ENCODE measurements around the gene ATP1B3. TPM values are rescaled to one million over a fixed set of nuclear protein-coding genes. Genes with fewer than 3 reads are reported as not detected.
"Not testable (repeated sequence)": the region's sequence is repeated elsewhere in the genome, so short reads cannot be mapped to it uniquely, and the experiment has no call there.

The ATP1B3 gene
- total RNA-seq, result 100 to 1,000 TPM in 2 of 8 experiments, 10 to 100 TPM in 6; 49.5 to 173 (median 65.8) TPM

- ATAC-seq (replicated peaks in 6 of 8), result peak; percentile 73 to 83 (median 78)
- in situ Hi-C loops (cut with MboI; ENCODE audit: low pct_unique_long_range_greater_than_20kb in 2 of 9, low sequenced_read_pairs in 9 of 9, unreplicated experiment in 9 of 9), result no loop called here
- H3K4me1 ChIP-seq (replicated peaks in 1 of 2), result peaks cover 3 to 6% of the 10 kb centered on the region in 2 donors
- H3K27ac ChIP-seq, result peak within 1 kb of the TSS; percentile 97
- WGBS, 10 experiments, result 0% methylated on average over 2 of the region's 69 CpGs; no CpG with 5 or more reads in 9 of the 10 experiments
- peak within 1 kb of the TSS; percentile 70 to 100 (median 85) for H3K4me3 ChIP-seq
Measured at GRCh38 chr3:141876381-141876890, at the start of gene ATP1B3. ATP1B3 (plus strand) TSS chr3:141876643; CDS start chr3:141876802, 159 bp downstream.

GRCh38 chr3:141828487-141828886 is 48.0 kb upstream of the ATP1B3 start:
- H3K27ac ChIP-seq, result no peak overlapping the region
- ATAC-seq (replicated peaks in 6 of 8), result no peak
- H3K4me1 ChIP-seq (replicated peaks in 1 of 2), result no peaks in the 10 kb centered on the region
- H3K4me3 ChIP-seq, result no peak overlapping the region
- in situ Hi-C loops (cut with MboI; ENCODE audit: low pct_unique_long_range_greater_than_20kb in 2 of 9, low sequenced_read_pairs in 9 of 9, unreplicated experiment in 9 of 9), result no loop called here

- no peak overlapping the region for H3K4me3 ChIP-seq
- H3K27ac ChIP-seq, result no peak overlapping the region
- 0 to 60% (median 33%) methylated on average over 2 of the region's 2 CpGs; no CpG with 5 or more reads in 7 of the 10 experiments for WGBS, 10 experiments
- no peaks in the 10 kb centered on the region for H3K4me1 ChIP-seq (replicated peaks in 1 of 2)
- in situ Hi-C loops (cut with MboI; ENCODE audit: low pct_unique_long_range_greater_than_20kb in 2 of 9, low sequenced_read_pairs in 9 of 9, unreplicated experiment in 9 of 9), result no loop called here
- peak in 3 of 8 experiments; percentile 92 to 97 (median 96) for ATAC-seq (replicated peaks in 6 of 8)
Measured at GRCh38 chr3:141828890-141829289, 47.6 kb upstream of the ATP1B3 start.

DNA sequence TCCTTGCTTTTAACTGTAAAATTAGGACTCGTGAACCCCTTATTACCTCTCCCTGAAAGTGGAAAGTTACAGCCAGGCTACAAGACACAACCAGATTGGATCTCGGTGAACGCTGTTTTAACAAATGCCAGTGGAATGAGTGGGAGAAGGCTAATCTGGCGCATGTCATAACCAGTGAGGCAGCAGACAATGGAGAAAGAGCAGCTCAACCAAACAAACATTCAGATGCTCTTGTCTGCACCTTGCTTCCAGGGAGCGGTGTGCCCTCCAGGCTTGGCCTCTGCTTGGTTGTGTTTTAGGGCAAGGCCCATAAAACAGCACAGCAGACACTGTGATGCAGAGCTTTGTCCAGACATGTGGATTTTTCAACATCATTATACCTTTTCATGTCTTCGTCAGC is 45.9 kb upstream of the ATP1B3 start:
- in situ Hi-C loops (cut with MboI; ENCODE audit: low pct_unique_long_range_greater_than_20kb in 2 of 9, low sequenced_read_pairs in 9 of 9, unreplicated experiment in 9 of 9), result no loop called here
- ATAC-seq (replicated peaks in 6 of 8), result no peak
- 80 to 96% (median 90%) methylated on average over 1 to 6 of the region's 6 CpGs; no CpG with 5 or more reads in 3 of the 10 experiments for WGBS, 10 experiments
- Histone ChIP-seq H3K4me1 (replicated peaks in 1 of 2) (no peaks in the 10 kb centered on the region), H3K4me3 (no peak overlapping the region), H3K27ac (no peak overlapping the region)

DNA sequence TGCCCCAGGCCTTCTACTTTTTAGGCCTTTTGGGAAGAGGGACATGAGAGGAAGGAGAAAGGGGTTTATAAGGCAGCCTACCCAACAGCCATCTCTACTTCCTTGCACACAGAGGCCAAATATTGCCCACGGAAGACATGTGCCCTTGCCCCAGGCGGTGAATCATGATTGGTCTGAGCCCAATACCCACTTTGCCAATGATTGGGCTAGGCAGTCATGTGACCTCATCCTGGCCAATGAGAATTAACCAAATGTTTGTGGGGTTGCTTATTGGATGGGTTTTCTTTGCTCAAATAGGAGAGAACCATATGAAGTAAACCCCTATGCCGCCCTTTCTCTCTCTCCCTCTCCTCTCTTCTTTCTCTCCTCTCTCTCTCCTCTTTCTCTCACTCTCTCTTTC is 42.2 kb upstream of the ATP1B3 start:
- Histone ChIP-seq H3K27ac (no peak overlapping the region), H3K4me3 (no peak overlapping the region), H3K4me1 (replicated peaks in 1 of 2) (no peaks in the 10 kb centered on the region)
- WGBS, 10 experiments, result 88 to 100% (median 100%) methylated on average over 1 to 3 of the region's 3 CpGs; no CpG with 5 or more reads in 2 of the 10 experiments
- in situ Hi-C loops (cut with MboI; ENCODE audit: low pct_unique_long_range_greater_than_20kb in 2 of 9, low sequenced_read_pairs in 9 of 9, unreplicated experiment in 9 of 9), result no loop called here
- no peak for ATAC-seq (replicated peaks in 6 of 8)

- Histone ChIP-seq H3K27ac (no peak overlapping the region), H3K4me1 (replicated peaks in 1 of 2) (no peaks in the 10 kb centered on the region), H3K4me3 (no peak overlapping the region)
- in situ Hi-C loops (cut with MboI; ENCODE audit: low pct_unique_long_range_greater_than_20kb in 2 of 9, low sequenced_read_pairs in 9 of 9, unreplicated experiment in 9 of 9), result no loop called here
- ATAC-seq (replicated peaks in 6 of 8), result no peak
- 60 to 97% (median 92%) methylated on average over 2 to 15 of the region's 15 CpGs for WGBS, 10 experiments
Measured at GRCh38 chr3:141835557-141836229, 40.8 kb upstream of the ATP1B3 start.

- in situ Hi-C loops (cut with MboI; ENCODE audit: low pct_unique_long_range_greater_than_20kb in 2 of 9, low sequenced_read_pairs in 9 of 9, unreplicated experiment in 9 of 9), result no loop called here
- no peak for ATAC-seq (replicated peaks in 6 of 8)
- no peak overlapping the region for H3K4me3 ChIP-seq
- H3K27ac ChIP-seq, result no peak overlapping the region
- H3K4me1 ChIP-seq (replicated peaks in 1 of 2), result no peaks in the 10 kb centered on the region
Measured at GRCh38 chr3:141839389-141839788, 37.1 kb upstream of the ATP1B3 start.

DNA sequence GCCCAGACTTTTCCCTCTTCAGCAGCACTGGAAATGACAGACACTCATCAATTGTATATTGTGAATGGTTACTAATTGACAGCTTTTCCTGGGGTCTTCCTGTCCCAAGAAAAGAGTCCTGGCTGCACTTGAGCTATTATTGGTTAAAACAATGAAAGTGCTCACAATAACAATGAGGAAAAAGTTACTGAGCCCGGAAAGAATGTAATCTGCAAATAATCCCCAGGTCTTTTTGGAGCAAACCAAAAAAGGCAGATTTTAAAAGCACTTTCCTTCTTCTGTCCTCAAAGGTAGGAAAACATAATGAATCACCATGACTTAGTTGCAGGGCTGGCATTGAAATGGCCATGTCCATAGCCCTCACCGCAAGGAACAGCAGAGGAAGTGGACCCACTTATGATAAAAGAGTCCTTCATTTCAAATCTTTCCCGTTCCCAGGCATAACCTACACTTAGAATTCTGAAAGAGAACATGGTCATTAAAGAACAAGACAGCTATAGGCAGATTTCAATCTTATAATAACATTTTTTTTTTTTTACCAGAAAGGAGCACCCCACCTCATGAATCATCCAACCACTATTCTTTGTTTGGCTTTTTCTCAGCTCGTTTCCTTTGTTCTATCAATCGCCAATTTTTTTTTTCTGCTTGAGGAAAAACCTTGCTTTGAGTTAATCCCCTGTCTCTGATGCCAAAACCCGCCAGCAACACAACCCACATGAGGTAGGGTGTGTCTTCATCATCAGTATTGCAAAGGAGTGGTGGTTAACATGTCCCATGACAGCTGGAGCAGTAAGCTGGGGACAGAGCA is 35.5 kb upstream of the ATP1B3 start:
- WGBS, 10 experiments, result 29 to 80% (median 70%) methylated on average over 3 to 6 of the region's 6 CpGs
- Histone ChIP-seq H3K27ac (no peak overlapping the region), H3K4me1 (replicated peaks in 1 of 2) (no peaks in the 10 kb centered on the region), H3K4me3 (no peak overlapping the region)
- in situ Hi-C loops (cut with MboI; ENCODE audit: low pct_unique_long_range_greater_than_20kb in 2 of 9, low sequenced_read_pairs in 9 of 9, unreplicated experiment in 9 of 9), result no loop called here
- ATAC-seq (replicated peaks in 6 of 8), result peak in 1 of 8 experiments; percentile 86

- WGBS, 10 experiments, result 80 to 100% (median 100%) methylated on average over 1 of the region's 1 CpG; no CpG with 5 or more reads in 6 of the 10 experiments
- Histone ChIP-seq H3K4me1 (replicated peaks in 1 of 2) (no peaks in the 10 kb centered on the region), H3K4me3 (no peak overlapping the region), H3K27ac (no peak overlapping the region)
- in situ Hi-C loops (cut with MboI; ENCODE audit: low pct_unique_long_range_greater_than_20kb in 2 of 9, low sequenced_read_pairs in 9 of 9, unreplicated experiment in 9 of 9), result no loop called here
- no peak for ATAC-seq (replicated peaks in 6 of 8)
Measured at GRCh38 chr3:141844108-141844507, 32.3 kb upstream of the ATP1B3 start.

- 72 to 100% (median 100%) methylated on average over 1 to 2 of the region's 2 CpGs; no CpG with 5 or more reads in 3 of the 10 experiments for WGBS, 10 experiments
- no peak for ATAC-seq (replicated peaks in 6 of 8)
- in situ Hi-C loops (cut with MboI; ENCODE audit: low pct_unique_long_range_greater_than_20kb in 2 of 9, low sequenced_read_pairs in 9 of 9, unreplicated experiment in 9 of 9), result no loop called here
- no peak overlapping the region for H3K27ac ChIP-seq
- H3K4me1 ChIP-seq (replicated peaks in 1 of 2), result no peaks in the 10 kb centered on the region
- H3K4me3 ChIP-seq, result no peak overlapping the region
Measured at GRCh38 chr3:141844812-141845211, 31.6 kb upstream of the ATP1B3 start.

GRCh38 chr3:141845407-141846049 is 30.9 kb upstream of the ATP1B3 start:
- Histone ChIP-seq H3K4me1 (replicated peaks in 1 of 2) (no peaks in the 10 kb centered on the region), H3K4me3 (no peak overlapping the region), H3K27ac (no peak overlapping the region)
- 60 to 100% (median 85%) methylated on average over 1 to 3 of the region's 5 CpGs; no CpG with 5 or more reads in 2 of the 10 experiments for WGBS, 10 experiments
- in situ Hi-C loops (cut with MboI; ENCODE audit: low pct_unique_long_range_greater_than_20kb in 2 of 9, low sequenced_read_pairs in 9 of 9, unreplicated experiment in 9 of 9), result no loop called here
- ATAC-seq (replicated peaks in 6 of 8), result no peak

- no peak overlapping the region for H3K27ac ChIP-seq
- no peaks in the 10 kb centered on the region for H3K4me1 ChIP-seq (replicated peaks in 1 of 2)
- 0 to 81% (median 41%) methylated on average over 1 to 3 of the region's 3 CpGs; no CpG with 5 or more reads in 2 of the 10 experiments for WGBS, 10 experiments
- H3K4me3 ChIP-seq, result no peak overlapping the region
- no peak for ATAC-seq (replicated peaks in 6 of 8)
- in situ Hi-C loops (cut with MboI; ENCODE audit: low pct_unique_long_range_greater_than_20kb in 2 of 9, low sequenced_read_pairs in 9 of 9, unreplicated experiment in 9 of 9), result no loop called here
Measured at GRCh38 chr3:141846050-141846433, 30.4 kb upstream of the ATP1B3 start.

- peak in 2 of 8 experiments; percentile 80 to 91 for ATAC-seq (replicated peaks in 6 of 8)
- in situ Hi-C loops (cut with MboI; ENCODE audit: low pct_unique_long_range_greater_than_20kb in 2 of 9, low sequenced_read_pairs in 9 of 9, unreplicated experiment in 9 of 9); H3K4me1 ChIP-seq (replicated peaks in 1 of 2); H3K4me3 ChIP-seq; H3K27ac ChIP-seq: not testable (repeated sequence)
- WGBS, 10 experiments, result 50 to 100% (median 100%) methylated on average over 1 to 4 of the region's 5 CpGs; no CpG with 5 or more reads in 4 of the 10 experiments
Measured at GRCh38 chr3:141848159-141848748, 28.2 kb upstream of the ATP1B3 start.

Data from motor neuron (in vitro differentiated cells).